MM.1S (cell line): Measurements from ENCODE around the gene NTN1.

Experiments
- CTCF ChIP-seq: fragments of 300-600 bp; sonication (generic); IDR thresholded peaks from 2 replicates; pipeline ENCODE4 v1.5.1; 2016; ENCODE audit warnings: antibody characterized with exemption, low read length, mixed read lengths
- EZH2 ChIP-seq: fragments of 300-600 bp; sonication (generic); optimal IDR thresholded peaks from 2 replicates; pipeline ENCODE3; 2017; ENCODE audit warnings: low read depth, mild to moderate bottlenecking, antibody characterized with exemption, low read length, mixed read lengths

- TF ChIP-seq CTCF (no peak), EZH2 (no peak)
Measured at GRCh38 chr17:9053406-9053805, 32.1 kb downstream of the NTN1 start.
